Peyer's patch (tissue), 4 donors: Measurements from ENCODE around the gene SPAG16.

Source experiments
- POLR2A ChIP-seq, 2 donors: fragments of 450-650 bp; IDR thresholded peaks; one replicate each; pipeline ENCODE4 v1.5.1; 2017; ENCODE audit warnings: antibody characterized with exemption in 2 of 2, mild to moderate bottlenecking in 2 of 2, moderate library complexity in 2 of 2
- TF ChIP-seq, protein P1 (sequence below), 6 experiments: fragments of 450-650 bp in 4 of 6; fragments of 200-600 bp in 2 of 6; sonication (generic) in 1 of 6; IDR thresholded peaks; one replicate each; pipeline ENCODE4 v1.5.1; 2017 to 2019; ENCODE audit warnings: antibody characterized with exemption in 6 of 6, mild to moderate bottlenecking in 3 of 6, moderate library complexity in 1 of 6

DNA sequence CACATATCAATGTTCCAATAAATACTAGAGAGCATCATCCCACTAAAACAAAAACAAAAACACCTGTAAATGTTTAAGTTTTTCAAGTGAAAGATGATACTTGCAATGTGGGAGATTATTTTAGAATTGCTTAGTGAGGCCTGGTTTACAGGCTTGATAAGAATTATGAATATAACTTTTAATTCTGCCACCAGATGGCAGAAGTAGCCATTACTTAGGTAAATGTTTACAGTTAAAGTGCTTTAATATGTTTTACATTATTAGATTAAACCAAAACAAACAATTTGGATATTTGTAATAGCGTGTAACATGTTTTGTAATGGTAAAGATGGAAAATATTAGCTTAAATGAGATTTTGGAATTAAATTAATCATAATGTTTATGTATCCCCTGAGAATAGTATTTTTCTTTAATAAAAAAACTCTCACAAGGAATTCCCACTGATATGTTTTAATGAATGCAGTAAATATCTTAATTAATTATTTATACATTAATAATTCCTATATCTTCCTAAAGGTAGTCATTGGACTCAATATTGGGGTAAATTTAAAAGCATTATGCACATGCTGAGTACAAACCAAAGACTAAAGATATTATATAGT lies 522.0 kb downstream of the SPAG16 start:
- TF ChIP-seq, protein P1, sequence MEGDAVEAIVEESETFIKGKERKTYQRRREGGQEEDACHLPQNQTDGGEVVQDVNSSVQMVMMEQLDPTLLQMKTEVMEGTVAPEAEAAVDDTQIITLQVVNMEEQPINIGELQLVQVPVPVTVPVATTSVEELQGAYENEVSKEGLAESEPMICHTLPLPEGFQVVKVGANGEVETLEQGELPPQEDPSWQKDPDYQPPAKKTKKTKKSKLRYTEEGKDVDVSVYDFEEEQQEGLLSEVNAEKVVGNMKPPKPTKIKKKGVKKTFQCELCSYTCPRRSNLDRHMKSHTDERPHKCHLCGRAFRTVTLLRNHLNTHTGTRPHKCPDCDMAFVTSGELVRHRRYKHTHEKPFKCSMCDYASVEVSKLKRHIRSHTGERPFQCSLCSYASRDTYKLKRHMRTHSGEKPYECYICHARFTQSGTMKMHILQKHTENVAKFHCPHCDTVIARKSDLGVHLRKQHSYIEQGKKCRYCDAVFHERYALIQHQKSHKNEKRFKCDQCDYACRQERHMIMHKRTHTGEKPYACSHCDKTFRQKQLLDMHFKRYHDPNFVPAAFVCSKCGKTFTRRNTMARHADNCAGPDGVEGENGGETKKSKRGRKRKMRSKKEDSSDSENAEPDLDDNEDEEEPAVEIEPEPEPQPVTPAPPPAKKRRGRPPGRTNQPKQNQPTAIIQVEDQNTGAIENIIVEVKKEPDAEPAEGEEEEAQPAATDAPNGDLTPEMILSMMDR (IDR thresholded peaks at IDR 0.05), result peak in 2 of 6 experiments; percentile 21 to 29
- no peak for TF ChIP-seq POLR2A (IDR thresholded peaks at IDR 0.05)
